Breast epithelium (tissue), 3 donors: ENCODE measurements around the gene MAML3.

Experiments
- POLR2A ChIP-seq: fragments of 450-650 bp; IDR thresholded peaks from one replicate; pipeline ENCODE4 v1.6.1; 2016; ENCODE audit warnings: antibody characterized with exemption, mild to moderate bottlenecking, moderate library complexity
- POLR2AphosphoS5 ChIP-seq, 3 donors: sonication (generic); formaldehyde crosslinking; IDR thresholded peaks; one replicate each; pipeline ENCODE4 v1.6.1; 2017; ENCODE audit warnings: antibody characterized with exemption in 3 of 3

DNA sequence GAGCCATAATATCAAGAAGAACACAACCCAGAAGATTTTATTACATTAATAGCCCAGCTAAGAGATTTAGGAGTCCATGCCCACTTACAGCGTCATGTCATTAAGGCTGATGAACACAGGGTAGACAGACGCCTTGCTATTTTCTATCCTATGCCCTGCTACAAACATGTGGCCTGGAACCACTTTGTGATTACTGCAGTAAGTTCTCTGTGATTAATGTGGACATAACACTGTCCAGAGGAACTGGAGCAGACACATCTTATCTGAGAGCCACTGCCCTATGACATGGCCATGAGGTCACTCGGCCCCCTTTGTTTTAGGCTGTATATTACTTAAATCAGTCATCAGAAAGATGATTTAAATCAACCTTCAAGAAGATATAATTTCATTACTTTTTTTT is 211.7 kb downstream of the MAML3 start:
- TF ChIP-seq POLR2A (no peak), POLR2AphosphoS5 (IDR thresholded peaks at IDR 0.05) (no peak)
